Chondrocyte (in vitro differentiated cells): ENCODE results near the gene SLC6A4. TPM values are rescaled to one million over a fixed set of nuclear protein-coding genes. Genes with fewer than 3 reads are reported as not detected.

Experiments
- DNase-seq: peaks from one replicate; pipeline ENCODE4 v3.0.0; 2021; ENCODE audit warnings: mixed read lengths, low spot score
- H3K27ac Mint-ChIP-seq: one replicate; pipeline ENCODE4 v1.8.0; 2021; ENCODE audit warnings: mild to moderate bottlenecking, moderate library complexity, mixed read lengths; ENCODE audit not compliant: unreplicated experiment
- H3K27me3 Mint-ChIP-seq: 2 replicates; pipeline ENCODE4 v1.8.0; 2021; ENCODE audit warnings: low read depth, mixed read lengths
- H3K36me3 Mint-ChIP-seq: 2 replicates; pipeline ENCODE4 v1.8.0; 2021; ENCODE audit warnings: low read depth, mixed read lengths
- H3K4me1 Mint-ChIP-seq: 2 replicates; pipeline ENCODE4 v1.8.0; 2021; ENCODE audit warnings: low read depth, mild to moderate bottlenecking, mixed read lengths
- H3K4me3 Mint-ChIP-seq: one replicate; pipeline ENCODE4 v1.8.0; 2021; ENCODE audit warnings: mild to moderate bottlenecking, moderate library complexity, mixed read lengths; ENCODE audit not compliant: unreplicated experiment
- H3K9me3 Mint-ChIP-seq: 2 replicates; pipeline ENCODE4 v1.8.0; 2021; ENCODE audit warnings: low read depth, mixed read lengths
- CTCF ChIP-seq: fragments of 200-600 bp; sonication (generic); IDR thresholded peaks from 2 replicates; pipeline ENCODE4 v1.5.0; 2021; ENCODE audit warnings: antibody characterized with exemption, mild to moderate bottlenecking, moderate library complexity
- total RNA-seq: library from RNA; stranded (reverse); gene quantifications from 3 replicates; pipeline ENCODE4 v1.2.1, GENCODE V29; 2021

SLC6A4 gene
- total RNA-seq, 1 donor from 2014 or later = not detected

GRCh38 chr17:30246460-30246859 lies 11.0 kb upstream of the SLC6A4 start:
- no peak overlapping the region for H3K27ac Mint-ChIP-seq
- no peaks in the 10 kb centered on the region for H3K27me3 Mint-ChIP-seq
- H3K4me1 Mint-ChIP-seq = no peaks in the 10 kb centered on the region
- H3K4me3 Mint-ChIP-seq = no peak overlapping the region
- H3K36me3 Mint-ChIP-seq = peaks cover 38% of the 10 kb centered on the region
- DNase-seq = no peak
- H3K9me3 Mint-ChIP-seq = no peaks in the 10 kb centered on the region
- TF ChIP-seq CTCF = no peak

- Mint-ChIP-seq H3K36me3 (peaks cover 25% of the 10 kb centered on the region), H3K27ac (no peak overlapping the region), H3K27me3 (no peaks in the 10 kb centered on the region), H3K4me1 (no peaks in the 10 kb centered on the region), H3K4me3 (no peak overlapping the region), H3K9me3 (no peaks in the 10 kb centered on the region)
- no peak for DNase-seq
- TF ChIP-seq CTCF = no peak
Measured at GRCh38 chr17:30244853-30245385, 9.4 kb upstream of the SLC6A4 start.

- Mint-ChIP-seq H3K36me3 (peaks cover 18% of the 10 kb centered on the region), H3K4me1 (no peaks in the 10 kb centered on the region), H3K9me3 (no peaks in the 10 kb centered on the region), H3K27ac (no peak overlapping the region), H3K4me3 (no peak overlapping the region), H3K27me3 (peaks cover 6% of the 10 kb centered on the region)
- DNase-seq = no peak
- no peak for TF ChIP-seq CTCF
Measured at GRCh38 chr17:30243568-30243967, 8.1 kb upstream of the SLC6A4 start.

GRCh38 chr17:30243002-30243401 lies 7.5 kb upstream of the SLC6A4 start:
- Mint-ChIP-seq H3K4me3 (no peak overlapping the region), H3K27me3 (peaks cover 11% of the 10 kb centered on the region)

GRCh38 chr17:30241051-30241450 lies 5.6 kb upstream of the SLC6A4 start:
- peaks cover 7% of the 10 kb centered on the region for H3K4me1 Mint-ChIP-seq
- H3K4me3 Mint-ChIP-seq = no peak overlapping the region
- TF ChIP-seq CTCF = no peak
- H3K27ac Mint-ChIP-seq = no peak overlapping the region
- peaks cover 18% of the 10 kb centered on the region for H3K27me3 Mint-ChIP-seq
- no peak for DNase-seq
- no peaks in the 10 kb centered on the region for H3K9me3 Mint-ChIP-seq
- H3K36me3 Mint-ChIP-seq = peaks cover 2% of the 10 kb centered on the region

More at GRCh38 chr17:30243002-30243401, 7.5 kb upstream of the SLC6A4 start:
- Mint-ChIP-seq H3K36me3 (peaks cover 12% of the 10 kb centered on the region), H3K27ac (no peak overlapping the region), H3K4me1 (no peaks in the 10 kb centered on the region), H3K9me3 (no peaks in the 10 kb centered on the region)
- DNase-seq = no peak
- TF ChIP-seq CTCF = no peak
